Stimulated activated CD8-positive, alpha-beta memory T cell treated with anti-CD3 and anti-CD28 coated beads, Interleukin-2, amount 100 ng/mL, for 48 hours (primary cell): ENCODE results near the gene CAV3.

ENCODE experiments used
- DNase-seq, 2 donors: peaks; one replicate each; pipeline ENCODE4 v3.0.0-alpha.2; 2020; ENCODE audit warnings: low read depth in 2 of 2

Gene CAV3

GRCh38 chr3:8794247-8794646 is 60.6 kb downstream of the CAV3 start:
- DNase-seq = no peak
